HepG2 (cell line): ENCODE measurements around the gene STAG3. TPM values are rescaled to one million over a fixed set of nuclear protein-coding genes. Genes with fewer than 3 reads are reported as not detected.
"Not testable (repeated sequence)": the region's sequence is repeated elsewhere in the genome, so short reads cannot be mapped to it uniquely, and the experiment has no call there.

Source experiments
- ATAC-seq: fragments of 200-7000 bp; cut with Tn5 transposase; 3 replicates; pipeline ENCODE4 v1.9.1; 2020; ENCODE audit warnings: mild to moderate bottlenecking, moderate library complexity
- BruUV-seq: library from RNA; stranded (reverse); fragments of 400-500 nt; replicated peaks from 2 replicates; lab custom pipeline; 2021; lab: Mats Ljungman, UMichigan
- CTCF ChIA-PET: fragments of 300-600 bp; formaldehyde crosslinking; extraction: SDS; loops from one replicate; lab custom pipeline; 2021; ENCODE audit warnings: low total read pairs, inconsistent platforms, low intra/inter-chr PET ratio; lab: Yijun Ruan, JAX
- POLR2A ChIA-PET: fragments of 350-600 bp; sonication (Branson Sonifier 250); formaldehyde crosslinking; loops from one replicate; lab custom pipeline; 2020; ENCODE audit warnings: antibody characterized with exemption, inconsistent platforms; lab: Yijun Ruan, JAX
- DNase-seq: peaks from one replicate; pipeline ENCODE4 v3.0.0-alpha.2; 2015; ENCODE audit warnings: low spot score
- FAIRE-seq: peaks from 3 replicates; lab custom pipeline; 2011; peaks lifted over from hg19 to GRCh38; lab: Jason Lieb, UNC
- H2AFZ ChIP-seq: one replicate; pipeline ENCODE4 v1.6.1; 2011; ENCODE audit warnings: low read length, inconsistent platforms
- H3K27ac ChIP-seq: fragments of 300-600 bp; 3 replicates; pipeline ENCODE4 v1.8.0; 2011; ENCODE audit warnings: mixed run types, mild to moderate bottlenecking, mixed read lengths, low read length, inconsistent platforms; ENCODE audit not compliant: insufficient read depth; ENCODE audit errors: extremely low read length
- H3K27me3 ChIP-seq, 2 experiments: fragments of 200-600 bp in 1 of 2; 2 replicates in 1 of 2; 3 replicates in 1 of 2; pipeline versions ENCODE4 v1.6.0 to v1.8.0; 2011; ENCODE audit warnings: low read length in 2 of 2, mild to moderate bottlenecking in 2 of 2, moderate library complexity in 2 of 2, inconsistent platforms in 1 of 2; ENCODE audit not compliant: insufficient read depth in 2 of 2, control insufficient read depth in 1 of 2
- H3K36me3 ChIP-seq, 2 experiments: fragments of 200-600 bp in 1 of 2; replicated peaks in 1 of 2; 2 replicates in 1 of 2; 3 replicates in 1 of 2; pipeline versions ENCODE4 v1.5.1 to v1.8.0; 2011; ENCODE audit warnings: low read length in 2 of 2, inconsistent platforms in 1 of 2; ENCODE audit not compliant: insufficient read depth in 2 of 2, control insufficient read depth in 1 of 2
- H3K4me1 ChIP-seq: 2 replicates; pipeline ENCODE4 v1.5.1; 2012; ENCODE audit warnings: low read length, inconsistent platforms; ENCODE audit not compliant: insufficient read depth
- H3K4me2 ChIP-seq: 2 replicates; pipeline ENCODE4 v1.6.0; 2011; ENCODE audit warnings: low read depth, low read length, inconsistent platforms
- H3K4me3 ChIP-seq, 3 experiments: fragments of 200-600 bp in 1 of 3; sonication (generic), shearing (Covaris generic) in 1 of 3; replicated peaks in 1 of 3; 2 replicates each; pipeline ENCODE4 v1.5.1; 2011 to 2016; ENCODE audit warnings: low read length in 3 of 3, inconsistent platforms in 2 of 3, low read depth in 2 of 3, mild to moderate bottlenecking in 2 of 3, control low read depth in 1 of 3, mixed read lengths in 1 of 3; ENCODE audit not compliant: insufficient read depth in 1 of 3
- H3K79me2 ChIP-seq: one replicate; pipeline ENCODE4 v1.6.1; 2011; ENCODE audit warnings: low read length, inconsistent platforms; ENCODE audit not compliant: insufficient read depth
- H3K9ac ChIP-seq: 2 replicates; pipeline ENCODE4 v1.6.0; 2011; ENCODE audit warnings: mild to moderate bottlenecking, low read depth, low read length, inconsistent platforms; ENCODE audit not compliant: insufficient read depth
- H3K9me3 ChIP-seq: 2 replicates; pipeline ENCODE4 v1.5.1; 2012; ENCODE audit warnings: mild to moderate bottlenecking, low read length
- H4K20me1 ChIP-seq: 2 replicates; pipeline ENCODE4 v1.6.0; 2011; ENCODE audit warnings: inconsistent platforms, mild to moderate bottlenecking, low read length, moderate library complexity; ENCODE audit not compliant: insufficient read depth
- CEBPG ChIP-seq: IDR thresholded peaks from 2 replicates; pipeline ENCODE4 v1.6.1; 2016
- ERF ChIP-seq: IDR thresholded peaks from 2 replicates; pipeline ENCODE4 v1.6.1; 2018; ENCODE audit warnings: missing biosample characterization, missing genetic modification reagents
- FOXA1 ChIP-seq, 2 experiments: fragments of 450-650 bp in 1 of 2; sonication (generic) in 1 of 2; formaldehyde crosslinking in 1 of 2; IDR thresholded peaks; 2 replicates each; pipeline versions ENCODE4 v1.4.0 to v1.6.1; 2016 to 2020; ENCODE audit warnings: missing genetic modification reagents in 1 of 2
- FOXA3 ChIP-seq: IDR thresholded peaks from 2 replicates; pipeline ENCODE4 v1.6.1; 2016; ENCODE audit warnings: missing genetic modification reagents, missing compliant biosample characterization
- FOXK2 ChIP-seq: fragments of 450-650 bp; IDR thresholded peaks from 2 replicates; pipeline ENCODE4 v1.6.1; 2016
- HDAC1 ChIP-seq: sonication (generic); formaldehyde crosslinking; IDR thresholded peaks from 2 replicates; pipeline ENCODE4 v1.5.1; 2020; ENCODE audit warnings: mild to moderate bottlenecking, missing genetic modification reagents
- MAX ChIP-seq: IDR thresholded peaks from 2 replicates; pipeline ENCODE4 v1.6.1; 2012; ENCODE audit warnings: inconsistent platforms
- MIER2 ChIP-seq: IDR thresholded peaks from 2 replicates; pipeline ENCODE4 v1.6.1; 2016; ENCODE audit warnings: missing biosample characterization, missing genetic modification reagents
- MNT ChIP-seq: fragments of 450-650 bp; IDR thresholded peaks from 2 replicates; pipeline ENCODE4 v1.6.1; 2016
- NR2F6 ChIP-seq, 2 experiments: IDR thresholded peaks; 2 replicates each; pipeline ENCODE4 v1.6.1; 2016; ENCODE audit warnings: antibody characterized with exemption in 1 of 2, mild to moderate bottlenecking in 1 of 2
- PAXIP1 ChIP-seq: sonication (generic); formaldehyde crosslinking; conservative IDR thresholded peaks from 2 replicates; pipeline ENCODE4 v1.4.0; 2020; ENCODE audit warnings: mild to moderate bottlenecking, missing genetic modification reagents, moderate library complexity
- RXRA ChIP-seq: sonication (generic); formaldehyde crosslinking; IDR thresholded peaks from 2 replicates; pipeline ENCODE4 v1.5.1; 2020; ENCODE audit warnings: missing genetic modification reagents
- SAP130 ChIP-seq: IDR thresholded peaks from 2 replicates; pipeline ENCODE4 v1.6.1; 2016; ENCODE audit warnings: low read depth
- SOX5 ChIP-seq: IDR thresholded peaks from 2 replicates; pipeline ENCODE4 v1.6.1; 2016; ENCODE audit warnings: borderline replicate concordance
- SP5 ChIP-seq: IDR thresholded peaks from 2 replicates; pipeline ENCODE4 v1.6.1; 2016; ENCODE audit warnings: low read depth, borderline replicate concordance
- TEAD3 ChIP-seq: optimal IDR thresholded peaks from 2 replicates; pipeline ENCODE3; 2016; ENCODE audit warnings: borderline replicate concordance
- TFAP4 ChIP-seq: sonication (generic); IDR thresholded peaks from 2 replicates; pipeline ENCODE4 v1.6.1; 2016; ENCODE audit warnings: low read depth, borderline replicate concordance
- THAP11 ChIP-seq: IDR thresholded peaks from 2 replicates; pipeline ENCODE4 v1.6.1; 2016; ENCODE audit warnings: missing biosample characterization, missing genetic modification reagents
- ZNF121 ChIP-seq: sonication (generic); formaldehyde crosslinking; IDR thresholded peaks from 2 replicates; pipeline ENCODE4 v1.5.0; 2020; ENCODE audit warnings: mild to moderate bottlenecking, missing genetic modification reagents
- ZNF143 ChIP-seq: sonication (generic); formaldehyde crosslinking; IDR thresholded peaks from 2 replicates; pipeline ENCODE4 v1.4.0; 2020; ENCODE audit warnings: missing genetic modification reagents
- WGBS: methylation state at CpG from one replicate; pipeline ENCODE4 v1.1.6; 2017; ENCODE audit warnings: low lambda C conversion rate; 5-methylcytosine and 5-hydroxymethylcytosine counted together
- in situ Hi-C: cut with HindIII; loops from 2 replicates; pipeline ENCODE4 v1.10.0; 2017; ENCODE audit warnings: low pct_unique_long_range_greater_than_20kb; ENCODE audit not compliant: extremely low pct_ligation_motif_present
- intact Hi-C: fragments of 100-400 bp; cut with micrococcal nuclease; formaldehyde crosslinking; loops from one replicate; pipeline ENCODE4 v1.10.0; 2022; ENCODE audit not compliant: unreplicated experiment
- polyA plus RNA-seq, 8 experiments: library from polyadenylated mRNA; depleted of rRNA in 3 of 8; stranded (reverse) in 7 of 8; unstranded in 1 of 8; fragments of >200 nt; fragmentation: Illumina TruSeq in 4 of 8; extraction: Trizol in 4 of 8; gene quantifications; 2 replicates each; pipeline versions ENCODE4 v1.2.1 to v1.2.3, GENCODE V29; 2011 to 2016; ENCODE audit warnings: low read depth in 4 of 8, missing spikeins in 1 of 8, mixed read lengths in 1 of 8; ENCODE audit not compliant: insufficient read depth in 1 of 8
- total RNA-seq, 5 experiments: library from RNA; depleted of rRNA; stranded (reverse); fragments of >200 nt; fragmentation: Illumina TruSeq; extraction: Trizol; gene quantifications; 2 replicates each; pipeline ENCODE4 v1.2.3, GENCODE V29; 2016; ENCODE audit warnings: low read depth in 1 of 5

Gene STAG3
- total and polyA plus RNA-seq, 2 of the 13 experiments (the other 11 are each of a cell fraction or from before 2014, with no cell fraction given) = 0.09 to 0.33 TPM

- peak overlapping the region in 1 of 3 experiments; percentile 50; a peak in 2 of 6 replicates for H3K4me3 ChIP-seq
- intact Hi-C loops = loop anchor here (10.0 kb wide), 1 partner anchor 100 kb away; no protein-coding TSS in a partner anchor
- H4K20me1 ChIP-seq; in situ Hi-C loops; BruUV-seq; H3K36me3 ChIP-seq; H3K9me3 ChIP-seq; H3K27me3 ChIP-seq; CTCF ChIA-PET; FAIRE-seq; TF ChIP-seq FOXA1 (IDR thresholded peaks at IDR 0.05): not testable (repeated sequence)
- peak; percentile 85 for DNase-seq
- 4% methylated on average over 5 of the region's 9 CpGs for WGBS
- H3K27ac ChIP-seq = peak overlapping the region; percentile 67
- peaks cover 87% of the 10 kb centered on the region for H3K4me1 ChIP-seq
- H2AFZ ChIP-seq = peak overlapping the region; percentile 6
- POLR2A ChIA-PET = interaction anchor here (1.8 kb wide), 1 partner anchor 25 kb away, joined by 5 read pairs; no protein-coding TSS in a partner anchor
- H3K79me2 ChIP-seq = peaks cover 15% of the 10 kb centered on the region
- H3K9ac ChIP-seq = peak overlapping the region; percentile 46; the same call in 1 of the 2 replicates
- ATAC-seq = peak; percentile 58
- H3K4me2 ChIP-seq = peak overlapping the region; percentile 71
- TF ChIP-seq PAXIP1 (CRISPR knock-in tag) = peak; percentile 44; the same call in 1 of the 2 replicates
- peak; percentile 62 for TF ChIP-seq CEBPG
- TF ChIP-seq THAP11 (CRISPR knock-in tag) = peak; percentile 30; the same call in 1 of the 2 replicates
- peak; percentile 75 for TF ChIP-seq SAP130
- TF ChIP-seq SP5 (CRISPR knock-in tag) = peak; percentile 42; the same call in 1 of the 2 replicates
- 0 out of 2 replicates have a peak, but pooled peaks have one; percentile 9 for TF ChIP-seq ZNF121 (CRISPR knock-in tag)
- peak; percentile 65 for TF ChIP-seq TEAD3 (CRISPR knock-in tag)
- 0 out of 2 replicates have a peak, but pooled peaks have one; percentile 25 for TF ChIP-seq MIER2
- TF ChIP-seq FOXA1 (CRISPR knock-in tag; IDR thresholded peaks at IDR 0.05) = peak; percentile 93
- TF ChIP-seq SOX5 = peak; percentile 84
- TF ChIP-seq FOXK2 = peak; percentile 47; the same call in 1 of the 2 replicates
- TF ChIP-seq ERF (CRISPR knock-in tag) = peak; percentile 26; the same call in 1 of the 2 replicates
- peak; percentile 54; the same call in 1 of the 2 replicates for TF ChIP-seq ZNF143
- peak; percentile 89 for TF ChIP-seq RXRA (CRISPR knock-in tag)
- peak; percentile 48; the same call in 1 of the 2 replicates for TF ChIP-seq TFAP4
- TF ChIP-seq MNT = peak; percentile 34; the same call in 1 of the 2 replicates
- TF ChIP-seq FOXA3 (CRISPR knock-in tag) = peak; percentile 90
- 0 out of 2 replicates have a peak, but pooled peaks have one; percentile 43 for TF ChIP-seq MAX
- 0 out of 2 replicates have a peak, but pooled peaks have one; percentile 27 for TF ChIP-seq HDAC1 (CRISPR knock-in tag)
- TF ChIP-seq NR2F6 (IDR thresholded peaks at IDR 0.05) = peak; percentile 84
- peak; percentile 94 for TF ChIP-seq NR2F6 (CRISPR knock-in tag; IDR thresholded peaks at IDR 0.05)
These were observed 67.4 kb downstream of the STAG3 start for GRCh38 chr7:100244988-100245605.
